Esophagus (tissue), 2 donors: ENCODE results near the gene ITGA6. TPM values are rescaled to one million over a fixed set of nuclear protein-coding genes. Genes with fewer than 3 reads are reported as not detected.

Source experiments
- H3K27ac ChIP-seq, 2 donors: one replicate each; pipeline ENCODE4 v1.5.1; 2013; ENCODE audit warnings: low read depth in 2 of 2, mild to moderate bottlenecking in 2 of 2, inconsistent platforms in 1 of 2, low read length in 1 of 2, moderate library complexity in 1 of 2
- H3K27me3 ChIP-seq, 2 donors: one replicate each; pipeline ENCODE4 v1.6.1; 2013; ENCODE audit warnings: low read length in 2 of 2, control low read depth in 1 of 2, mild to moderate bottlenecking in 1 of 2; ENCODE audit not compliant: insufficient read depth in 2 of 2, control insufficient read depth in 1 of 2
- H3K36me3 ChIP-seq, 2 donors: one replicate each; pipeline ENCODE4 v1.6.1; 2013; ENCODE audit warnings: low read length in 1 of 2; ENCODE audit not compliant: control insufficient read depth in 2 of 2, insufficient read depth in 2 of 2
- H3K4me1 ChIP-seq, 2 donors: one replicate each; pipeline ENCODE4 v1.6.1; 2013; ENCODE audit warnings: low read length in 1 of 2; ENCODE audit not compliant: control insufficient read depth in 2 of 2, insufficient read depth in 2 of 2
- H3K4me3 ChIP-seq, 2 donors: one replicate each; pipeline ENCODE4 v1.5.1; 2013; ENCODE audit warnings: low read length in 2 of 2, mild to moderate bottlenecking in 2 of 2, low read depth in 1 of 2, moderate library complexity in 1 of 2
- H3K9me3 ChIP-seq, 2 donors: one replicate each; pipeline ENCODE4 v1.6.1; 2013; ENCODE audit warnings: mild to moderate bottlenecking in 2 of 2, low read depth in 1 of 2, low read length in 1 of 2, moderate library complexity in 1 of 2; ENCODE audit not compliant: control insufficient read depth in 2 of 2, insufficient read depth in 1 of 2
- WGBS, 2 donors: extraction: QIAGEN DNeasy Blood & Tissue Kit; methylation state at CpG; one replicate each; pipeline ENCODE4 v1.1.7; 2013; 5-methylcytosine and 5-hydroxymethylcytosine counted together
- polyA plus RNA-seq, 2 donors: library from polyadenylated mRNA; stranded (reverse); fragments of 200-250 nt; gene quantifications; one replicate each; pipeline ENCODE4 v1.2.3, GENCODE V29; 2013
- donor health status: healthy with polysubstance abuse.
- donor health status: Bipolar disorder and iron deficiency.

ITGA6 gene
- 10 to 100 TPM in 1 of 2 donors, 1 to 10 TPM in 1; 9.9 to 18.5 TPM for polyA plus RNA-seq

- Histone ChIP-seq H3K36me3 (no peaks in the 10 kb centered on the region), H3K27ac (peak within 1 kb of the TSS; percentile 74 to 97), H3K4me1 (peaks cover 2 to 7% of the 10 kb centered on the region in 2 donors), H3K27me3 (no peaks in the 10 kb centered on the region), H3K9me3 (no peaks in the 10 kb centered on the region), H3K4me3 (peak within 1 kb of the TSS; percentile 68 to 77)
- 0 to 1% methylated on average over 71 to 79 of the region's 79 CpGs for WGBS, 2 donors
These were observed at the start of gene ITGA6 for GRCh38 chr2:172427256-172427989. Gene ITGA6 (plus strand): TSS chr2:172427586.

- Histone ChIP-seq H3K36me3 (peaks cover 0 to 2% of the 10 kb centered on the region in 2 donors), H3K9me3 (no peaks in the 10 kb centered on the region), H3K4me1 (no peaks in the 10 kb centered on the region), H3K27ac (no peak overlapping the region), H3K27me3 (no peaks in the 10 kb centered on the region), H3K4me3 (no peak overlapping the region)
- WGBS, 2 donors: 49 to 60% methylated on average over 8 of the region's 8 CpGs
These were observed 46.7 kb upstream of the ITGA6 start for GRCh38 chr2:172380436-172381274.

GRCh38 chr2:172381275-172382027 lies 45.9 kb upstream of the ITGA6 start:
- no peaks in the 10 kb centered on the region for H3K4me1 ChIP-seq
- H3K4me3 ChIP-seq: no peak overlapping the region
- H3K27me3 ChIP-seq: no peaks in the 10 kb centered on the region
- 75 to 76% methylated on average over 3 of the region's 3 CpGs for WGBS, 2 donors
- no peak overlapping the region for H3K27ac ChIP-seq
- peaks cover 0 to 2% of the 10 kb centered on the region in 2 donors for H3K36me3 ChIP-seq
- H3K9me3 ChIP-seq: no peaks in the 10 kb centered on the region

- H3K4me1 ChIP-seq: no peaks in the 10 kb centered on the region
- H3K27me3 ChIP-seq: no peaks in the 10 kb centered on the region
- H3K36me3 ChIP-seq: no peaks in the 10 kb centered on the region
- 77 to 81% methylated on average over 4 of the region's 4 CpGs for WGBS, 2 donors
- no peak overlapping the region for H3K27ac ChIP-seq
- no peaks in the 10 kb centered on the region for H3K9me3 ChIP-seq
- no peak overlapping the region for H3K4me3 ChIP-seq
These were observed 40.0 kb upstream of the ITGA6 start for GRCh38 chr2:172387361-172387760.

GRCh38 chr2:172389685-172390339 lies 37.6 kb upstream of the ITGA6 start:
- WGBS, 2 donors: 62 to 70% methylated on average over 4 of the region's 4 CpGs
- Histone ChIP-seq H3K27ac (no peak overlapping the region), H3K27me3 (no peaks in the 10 kb centered on the region), H3K9me3 (no peaks in the 10 kb centered on the region), H3K4me1 (peaks cover 0 to 2% of the 10 kb centered on the region in 2 donors), H3K36me3 (no peaks in the 10 kb centered on the region), H3K4me3 (no peak overlapping the region)

GRCh38 chr2:172394002-172394401 lies 33.4 kb upstream of the ITGA6 start:
- 48 to 61% methylated on average over 1 of the region's 1 CpG for WGBS, 2 donors
- peaks cover 0 to 2% of the 10 kb centered on the region in 2 donors for H3K4me1 ChIP-seq
- H3K4me3 ChIP-seq: no peak overlapping the region
- H3K9me3 ChIP-seq: no peaks in the 10 kb centered on the region
- no peaks in the 10 kb centered on the region for H3K36me3 ChIP-seq
- no peak overlapping the region for H3K27ac ChIP-seq
- no peaks in the 10 kb centered on the region for H3K27me3 ChIP-seq

- Histone ChIP-seq H3K36me3 (no peaks in the 10 kb centered on the region), H3K27me3 (no peaks in the 10 kb centered on the region), H3K9me3 (no peaks in the 10 kb centered on the region), H3K27ac (no peak overlapping the region), H3K4me3 (no peak overlapping the region), H3K4me1 (peaks cover 0 to 2% of the 10 kb centered on the region in 2 donors)
- 43 to 57% methylated on average over 3 of the region's 3 CpGs for WGBS, 2 donors
These were observed 31.9 kb upstream of the ITGA6 start for GRCh38 chr2:172395503-172395902.

GRCh38 chr2:172397148-172397834 lies 30.1 kb upstream of the ITGA6 start:
- Histone ChIP-seq H3K27ac (peak overlapping the region in 1 of 2 donors; percentile 35), H3K4me1 (peaks cover 0 to 2% of the 10 kb centered on the region in 2 donors), H3K36me3 (no peaks in the 10 kb centered on the region), H3K4me3 (no peak overlapping the region), H3K9me3 (no peaks in the 10 kb centered on the region), H3K27me3 (no peaks in the 10 kb centered on the region)
- WGBS, 2 donors: 45 to 46% methylated on average over 6 of the region's 6 CpGs
